Mammary epithelial cell (primary cell): ENCODE data around the gene TJAP1.

Experiments
- CTCF ChIP-seq, 2 donors: IDR thresholded peaks in 1 of 2; conservative IDR thresholded peaks in 1 of 2; 2 replicates each; pipeline ENCODE4 v1.5.1; 2011 to 2012; ENCODE audit warnings: inconsistent platforms in 2 of 2, low read length in 2 of 2, mild to moderate bottlenecking in 2 of 2, control low read depth in 1 of 2, low read depth in 1 of 2; ENCODE audit not compliant: insufficient read depth in 1 of 2; ENCODE audit errors: extremely low read depth in 1 of 2
- EZH2 ChIP-seq: IDR thresholded peaks from 2 replicates; pipeline ENCODE4 v1.6.1; 2012; ENCODE audit warnings: low read length, inconsistent platforms, borderline replicate concordance

DNA sequence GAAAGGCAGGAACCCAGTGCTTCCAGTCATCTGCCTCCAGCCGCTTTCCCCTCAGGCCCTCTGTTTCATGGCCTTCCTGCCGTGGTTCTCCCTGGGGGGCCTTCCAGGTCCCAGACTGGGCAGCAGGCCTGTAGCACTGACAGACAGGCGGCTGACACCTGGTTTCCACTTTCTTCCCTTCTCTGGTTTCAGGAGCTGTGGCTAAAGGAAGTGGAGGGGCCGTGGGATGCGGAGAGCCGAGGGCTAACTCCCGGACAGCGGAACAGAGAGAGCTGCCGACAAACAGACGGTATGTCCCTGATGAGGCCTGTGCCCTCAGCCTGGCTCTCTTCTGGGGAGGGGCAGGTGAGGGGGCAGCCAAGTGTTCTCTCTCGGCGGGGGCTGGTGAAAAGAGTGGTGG lies 20.3 kb downstream of the TJAP1 start:
- TF ChIP-seq CTCF (conservative IDR thresholded peaks at IDR 0.05 in 1 of 2, IDR thresholded peaks at IDR 0.05 in 1 of 2; ENCODE audit: extremely low read depth in 1 of 2, insufficient read depth in 1 of 2, low read depth in 1 of 2, low read length in 2 of 2) (no peak), EZH2 (no peak)
